ENCODE measurements around the gene TBR1. TPM values are rescaled to one million over a fixed set of nuclear protein-coding genes. Genes with fewer than 3 reads are reported as not detected.

TBR1 gene
- total RNA-seq, 1 donor from 2014 or later = 0.30 TPM

GRCh38 chr2:161373942-161374341 lies 42.2 kb upstream of the TBR1 start:
- TF ChIP-seq CTCF (IDR thresholded peaks at IDR 0.05) = no peak
- H3K9me3 Mint-ChIP-seq (ENCODE audit: unreplicated experiment) = no peaks in the 10 kb centered on the region
- H3K27ac Mint-ChIP-seq (ENCODE audit: unreplicated experiment) = no peak overlapping the region
- H3K27me3 Mint-ChIP-seq (ENCODE audit: unreplicated experiment) = no peaks in the 10 kb centered on the region
- no peak for DNase-seq (ENCODE audit: extremely low spot score, unreplicated experiment)
- H3K36me3 Mint-ChIP-seq (ENCODE audit: unreplicated experiment) = peaks cover 20% of the 10 kb centered on the region
- peaks cover 4% of the 10 kb centered on the region for H3K4me1 Mint-ChIP-seq (ENCODE audit: unreplicated experiment)
- no peak overlapping the region for H3K4me3 Mint-ChIP-seq (ENCODE audit: unreplicated experiment)

GRCh38 chr2:161374446-161374845 lies 41.7 kb upstream of the TBR1 start:
- Mint-ChIP-seq H3K4me1 (ENCODE audit: unreplicated experiment) (peaks cover under 1% of the 10 kb centered on the region), H3K9me3 (ENCODE audit: unreplicated experiment) (no peaks in the 10 kb centered on the region), H3K36me3 (ENCODE audit: unreplicated experiment) (peaks cover 20% of the 10 kb centered on the region), H3K27ac (ENCODE audit: unreplicated experiment) (no peak overlapping the region), H3K27me3 (ENCODE audit: unreplicated experiment) (no peaks in the 10 kb centered on the region), H3K4me3 (ENCODE audit: unreplicated experiment) (no peak overlapping the region)
- no peak for TF ChIP-seq CTCF (IDR thresholded peaks at IDR 0.05)
- DNase-seq (ENCODE audit: extremely low spot score, unreplicated experiment) = no peak

- Mint-ChIP-seq H3K9me3 (ENCODE audit: unreplicated experiment) (no peaks in the 10 kb centered on the region), H3K27ac (ENCODE audit: unreplicated experiment) (no peak overlapping the region), H3K36me3 (ENCODE audit: unreplicated experiment) (peaks cover 4% of the 10 kb centered on the region), H3K27me3 (ENCODE audit: unreplicated experiment) (no peaks in the 10 kb centered on the region), H3K4me3 (ENCODE audit: unreplicated experiment) (no peak overlapping the region), H3K4me1 (ENCODE audit: unreplicated experiment) (no peaks in the 10 kb centered on the region)
- no peak for DNase-seq (ENCODE audit: extremely low spot score, unreplicated experiment)
- TF ChIP-seq CTCF (IDR thresholded peaks at IDR 0.05) = no peak
These were observed 36.4 kb upstream of the TBR1 start for GRCh38 chr2:161379740-161380139.

- no peak overlapping the region for H3K27ac Mint-ChIP-seq (ENCODE audit: unreplicated experiment)
- no peaks in the 10 kb centered on the region for H3K27me3 Mint-ChIP-seq (ENCODE audit: unreplicated experiment)
- H3K36me3 Mint-ChIP-seq (ENCODE audit: unreplicated experiment) = peaks cover 3% of the 10 kb centered on the region
- H3K4me1 Mint-ChIP-seq (ENCODE audit: unreplicated experiment) = no peaks in the 10 kb centered on the region
- no peak for TF ChIP-seq CTCF (IDR thresholded peaks at IDR 0.05)
- no peaks in the 10 kb centered on the region for H3K9me3 Mint-ChIP-seq (ENCODE audit: unreplicated experiment)
- H3K4me3 Mint-ChIP-seq (ENCODE audit: unreplicated experiment) = no peak overlapping the region
- no peak for DNase-seq (ENCODE audit: extremely low spot score, unreplicated experiment)
These were observed 34.6 kb upstream of the TBR1 start for GRCh38 chr2:161381546-161381945.

GRCh38 chr2:161382747-161383146 lies 33.4 kb upstream of the TBR1 start:
- no peak for TF ChIP-seq CTCF (IDR thresholded peaks at IDR 0.05)
- H3K4me1 Mint-ChIP-seq (ENCODE audit: unreplicated experiment) = no peaks in the 10 kb centered on the region
- H3K27me3 Mint-ChIP-seq (ENCODE audit: unreplicated experiment) = no peaks in the 10 kb centered on the region
- peaks cover 5% of the 10 kb centered on the region for H3K36me3 Mint-ChIP-seq (ENCODE audit: unreplicated experiment)
- no peaks in the 10 kb centered on the region for H3K9me3 Mint-ChIP-seq (ENCODE audit: unreplicated experiment)
- no peak overlapping the region for H3K27ac Mint-ChIP-seq (ENCODE audit: unreplicated experiment)
- DNase-seq (ENCODE audit: extremely low spot score, unreplicated experiment) = no peak
- H3K4me3 Mint-ChIP-seq (ENCODE audit: unreplicated experiment) = no peak overlapping the region
